B cell (primary cell): ENCODE results near the gene ANKS1B. TPM values are rescaled to one million over a fixed set of nuclear protein-coding genes. Genes with fewer than 3 reads are reported as not detected.

Experiments used
- ATAC-seq: fragments of 200-7000 bp; cut with Tn5 transposase; one replicate; pipeline ENCODE4 v1.10.0; 2021; ENCODE audit warnings: low read depth, mild to moderate bottlenecking, moderate number of reproducible peaks, moderate library complexity
- CTCF ChIA-PET: fragments of 350-600 bp; sonication (Branson Sonifier 250); formaldehyde crosslinking; loops from one replicate; lab custom pipeline; 2021; ENCODE audit warnings: antibody characterized with exemption, inconsistent platforms; lab: Charles Lee
- POLR2A ChIA-PET: fragments of 350-600 bp; sonication (Branson Sonifier 250); formaldehyde crosslinking; loops from one replicate; lab custom pipeline; 2021; ENCODE audit warnings: antibody characterized with exemption; lab: Charles Lee
- DNase-seq: peaks from one replicate; pipeline ENCODE4 v3.0.0; 2013
- H2AFZ ChIP-seq: 2 replicates; pipeline ENCODE4 v1.6.1; 2012; ENCODE audit warnings: mild to moderate bottlenecking, low read depth, low read length; ENCODE audit not compliant: insufficient read depth, poor library complexity, severe bottlenecking
- H3K27ac ChIP-seq, 2 donors: 1 replicate in 1 of 2; 2 replicates in 1 of 2; pipeline ENCODE4 v1.5.1; 2012 to 2013; ENCODE audit warnings: low read length in 2 of 2, mild to moderate bottlenecking in 2 of 2, moderate library complexity in 1 of 2
- H3K27me3 ChIP-seq, 4 experiments: fragments of 200-600 bp in 1 of 4; sonication (generic) in 1 of 4; replicated peaks in 1 of 4; 1 replicate in 2 of 4; 2 replicates in 2 of 4; pipeline versions ENCODE4 v1.6.1 to v1.7.0; 2013 to 2016; ENCODE audit warnings: low read length in 3 of 4, mild to moderate bottlenecking in 2 of 4, mixed read lengths in 1 of 4, moderate library complexity in 1 of 4; ENCODE audit not compliant: insufficient read depth in 4 of 4, control insufficient read depth in 3 of 4; ENCODE audit errors: control extremely low read depth in 1 of 4
- H3K36me3 ChIP-seq, 2 experiments: replicated peaks in 1 of 2; 1 replicate in 1 of 2; 2 replicates in 1 of 2; pipeline versions ENCODE4 v1.6.1 to v1.7.1; 2013; ENCODE audit warnings: low read length in 1 of 2; ENCODE audit not compliant: insufficient read depth in 2 of 2, control insufficient read depth in 1 of 2; ENCODE audit errors: control extremely low read depth in 1 of 2, extremely low read depth in 1 of 2
- H3K4me1 ChIP-seq, 2 donors: fragments of 200-600 bp in 1 of 2; sonication (generic) in 1 of 2; 1 replicate in 1 of 2; 2 replicates in 1 of 2; pipeline versions ENCODE4 v1.5.1 to v1.6.1; 2013 to 2017; ENCODE audit warnings: low read length in 2 of 2; ENCODE audit not compliant: control insufficient read depth in 2 of 2, insufficient read depth in 2 of 2
- H3K4me2 ChIP-seq: replicated peaks from 2 replicates; pipeline ENCODE3; 2012; ENCODE audit warnings: mild to moderate bottlenecking, low read depth, low read length; ENCODE audit not compliant: poor library complexity, severe bottlenecking
- H3K4me3 ChIP-seq, 5 experiments: fragments of 200-600 bp in 1 of 5; sonication (generic) in 1 of 5; 1 replicate in 3 of 5; 2 replicates in 2 of 5; pipeline versions ENCODE4 v1.5.1 to v1.7.0; 2011 to 2016; ENCODE audit warnings: low read length in 4 of 5, mild to moderate bottlenecking in 4 of 5, low read depth in 2 of 5, control low read depth in 1 of 5, moderate library complexity in 1 of 5; ENCODE audit not compliant: insufficient read depth in 1 of 5; ENCODE audit errors: control extremely low read depth in 1 of 5, extremely low read depth in 1 of 5
- H3K79me2 ChIP-seq: fragments of 200-600 bp; sonication (generic); one replicate; pipeline ENCODE4 v1.6.0; 2016; ENCODE audit warnings: low read length; ENCODE audit not compliant: control insufficient read depth, insufficient read depth
- H3K9ac ChIP-seq: fragments of 200-600 bp; sonication (generic); 2 replicates; pipeline ENCODE4 v1.6.1; 2017; ENCODE audit warnings: mild to moderate bottlenecking, low read length, moderate library complexity
- H3K9me3 ChIP-seq, 3 donors: one replicate each; pipeline versions ENCODE4 v1.6.1 to v1.7.1; 2013; ENCODE audit warnings: low read length in 2 of 3; ENCODE audit not compliant: control insufficient read depth in 2 of 3, insufficient read depth in 1 of 3; ENCODE audit errors: control extremely low read depth in 1 of 3
- H4K20me1 ChIP-seq: 2 replicates; pipeline ENCODE4 v1.6.0; 2012; ENCODE audit warnings: mild to moderate bottlenecking, low read length; ENCODE audit not compliant: insufficient read depth, control insufficient read depth, poor library complexity, severe bottlenecking
- H3K27ac Mint-ChIP-seq: one replicate; pipeline ENCODE4 v1.8.0; 2021; ENCODE audit warnings: mixed read lengths
- H3K27me3 Mint-ChIP-seq: one replicate; pipeline ENCODE4 v1.8.0; 2021; ENCODE audit warnings: mixed read lengths
- H3K4me1 Mint-ChIP-seq: one replicate; pipeline ENCODE4 v1.8.0; 2021; ENCODE audit warnings: mixed read lengths
- H3K4me3 Mint-ChIP-seq: one replicate; pipeline ENCODE4 v1.8.0; 2021; ENCODE audit warnings: mixed read lengths
- H3K9me3 Mint-ChIP-seq: one replicate; pipeline ENCODE4 v1.8.0; 2022; ENCODE audit warnings: mixed read lengths; ENCODE audit not compliant: insufficient read depth
- CTCF ChIP-seq: fragments of 200-600 bp; IDR thresholded peaks from one replicate; pipeline ENCODE4 v1.8.0; 2022; ENCODE audit warnings: antibody characterized with exemption, mild to moderate bottlenecking
- EZH2 ChIP-seq: IDR thresholded peaks from 2 replicates; pipeline ENCODE4 v1.6.1; 2012; ENCODE audit warnings: borderline replicate concordance, low read depth, mild to moderate bottlenecking, moderate library complexity, low read length; ENCODE audit not compliant: insufficient read depth, poor library complexity, severe bottlenecking
- WGBS: methylation state at CpG from one replicate; pipeline ENCODE4 v1.1.5; 2013; ENCODE audit warnings: missing lambda C conversion rate; ENCODE audit not compliant: insufficient coverage; 5-methylcytosine and 5-hydroxymethylcytosine counted together
- intact Hi-C: fragments of 100-400 bp; cut with micrococcal nuclease; formaldehyde crosslinking; loops from one replicate; pipeline ENCODE4 v1.10.0; 2022
- polyA plus RNA-seq: library from polyadenylated mRNA; depleted of rRNA; stranded (reverse); fragments of >200 nt; gene quantifications from 2 replicates; pipeline ENCODE4 v1.2.3, GENCODE V29; 2012
- total RNA-seq, 2 donors: library from RNA; stranded (reverse); fragments of 120-200 nt in 1 of 2; gene quantifications; 1 replicate in 1 of 2; 2 replicates in 1 of 2; pipeline versions ENCODE4 v1.2.3 to v1.2.4, GENCODE V29; 2013 to 2022

ANKS1B gene
- total and polyA plus RNA-seq, 2 donors (not counting 1 experiment from before 2014, with no cell fraction given): not detected

GRCh38 chr12:99852666-99853065 is 132.1 kb downstream of the ANKS1B start:
- no peaks in the 10 kb centered on the region for H3K9me3 Mint-ChIP-seq
- no peaks in the 10 kb centered on the region for H3K4me1 ChIP-seq

GRCh38 chr12:99847936-99848335 is 136.8 kb downstream of the ANKS1B start:
- Mint-ChIP-seq H3K27ac (no peak overlapping the region), H3K4me3 (no peak overlapping the region), H3K9me3 (no peaks in the 10 kb centered on the region), H3K4me1 (no peaks in the 10 kb centered on the region), H3K27me3 (no peaks in the 10 kb centered on the region)
- Histone ChIP-seq H3K9ac (no peak overlapping the region), H3K27me3 (no peaks in the 10 kb centered on the region), H3K4me2 (no peak overlapping the region), H3K27ac (no peak overlapping the region), H3K36me3 (no peaks in the 10 kb centered on the region), H3K9me3 (peaks cover 0 to 5% (median 0%) of the 10 kb centered on the region in 3 donors), H2AFZ (no peak overlapping the region), H3K79me2 (no peaks in the 10 kb centered on the region), H4K20me1 (no peaks in the 10 kb centered on the region), H3K4me1 (no peaks in the 10 kb centered on the region), H3K4me3 (no peak overlapping the region)
- ChIA-PET CTCF (no interaction called here), POLR2A (no interaction called here)
- intact Hi-C loops: no loop called here
- ATAC-seq (no peak), DNase-seq (no peak)
- TF ChIP-seq CTCF: no peak

More at GRCh38 chr12:99852666-99853065, 132.1 kb downstream of the ANKS1B start:
- no peak for TF ChIP-seq CTCF
- no peak for TF ChIP-seq EZH2
- no peak overlapping the region for H3K27ac Mint-ChIP-seq
- DNase-seq: no peak
- Histone ChIP-seq H3K9me3 (peaks cover 0 to 6% (median 0%) of the 10 kb centered on the region in 3 donors), H3K27ac (no peak overlapping the region), H3K79me2 (no peaks in the 10 kb centered on the region), H3K36me3 (no peaks in the 10 kb centered on the region), H3K4me3 (no peak overlapping the region), H3K9ac (no peak overlapping the region), H3K4me2 (no peak overlapping the region), H3K27me3 (no peaks in the 10 kb centered on the region), H4K20me1 (no peaks in the 10 kb centered on the region), H2AFZ (no peak overlapping the region)
- intact Hi-C loops: no loop called here
- WGBS: 83% methylated on average over 4 of the region's 5 CpGs
- H3K4me3 Mint-ChIP-seq: no peak overlapping the region
- H3K27me3 Mint-ChIP-seq: no peaks in the 10 kb centered on the region
- H3K4me1 Mint-ChIP-seq: no peaks in the 10 kb centered on the region
- ChIA-PET POLR2A (no interaction called here), CTCF (no interaction called here)
- no peak for ATAC-seq
